HepG2 (cell line): ENCODE results near the gene EFCAB11. TPM values are rescaled to one million over a fixed set of nuclear protein-coding genes. Genes with fewer than 3 reads are reported as not detected.

Experiments used
- ATF7 ChIP-seq, 2 experiments: fragments of 450-650 bp in 1 of 2; sonication (generic) in 1 of 2; formaldehyde crosslinking in 1 of 2; IDR thresholded peaks; 2 replicates each; pipeline versions ENCODE4 v1.4.0 to v1.6.1; 2016 to 2020; ENCODE audit warnings: antibody characterized with exemption in 1 of 2, mild to moderate bottlenecking in 1 of 2, missing genetic modification reagents in 1 of 2
- HNF4A ChIP-seq: sonication (generic); formaldehyde crosslinking; IDR thresholded peaks from 2 replicates; pipeline ENCODE4 v1.4.0; 2020; ENCODE audit warnings: missing genetic modification reagents
- MYPOP ChIP-seq: sonication (generic); formaldehyde crosslinking; IDR thresholded peaks from 2 replicates; pipeline ENCODE4 v1.8.1; 2023; ENCODE audit warnings: mild to moderate bottlenecking, moderate library complexity, missing genetic modification reagents
- PPARG ChIP-seq: conservative IDR thresholded peaks from 2 replicates; pipeline ENCODE4 v1.6.1; 2016; ENCODE audit warnings: missing biosample characterization, missing genetic modification reagents
- SP1 ChIP-seq, 2 experiments: fragments of 450-650 bp in 1 of 2; sonication (generic) in 1 of 2; formaldehyde crosslinking in 1 of 2; IDR thresholded peaks; 2 replicates each; pipeline versions ENCODE4 v1.4.0 to v1.6.1; 2016 to 2020; ENCODE audit warnings: missing genetic modification reagents in 1 of 2
- SRSF4 ChIP-seq: fragments of 200-400 bp; formaldehyde crosslinking; IDR thresholded peaks from one replicate; pipeline ENCODE4 v1.6.1; 2018; ENCODE audit warnings: mild to moderate bottlenecking, low read depth, low read length, moderate library complexity; ENCODE audit not compliant: poor library complexity, severe bottlenecking
- THAP8 ChIP-seq: sonication (generic); formaldehyde crosslinking; IDR thresholded peaks from 2 replicates; pipeline ENCODE4 v1.5.1; 2020; ENCODE audit warnings: missing genetic modification reagents, mild to moderate bottlenecking, borderline replicate concordance
- ZNF142 ChIP-seq: sonication (generic); formaldehyde crosslinking; IDR thresholded peaks from 2 replicates; pipeline ENCODE4 v1.4.0; 2020; ENCODE audit warnings: missing genetic modification reagents
- ZNF589 ChIP-seq: sonication (generic); formaldehyde crosslinking; conservative IDR thresholded peaks from 2 replicates; pipeline ENCODE4 v1.8.0; 2022; ENCODE audit warnings: mild to moderate bottlenecking, moderate library complexity, missing genetic modification reagents
- ZNF644 ChIP-seq: IDR thresholded peaks from 2 replicates; pipeline ENCODE4 v1.6.1; 2016; ENCODE audit warnings: low read depth
- polyA plus RNA-seq, 8 experiments: library from polyadenylated mRNA; depleted of rRNA in 3 of 8; stranded (reverse) in 7 of 8; unstranded in 1 of 8; fragments of >200 nt; fragmentation: Illumina TruSeq in 4 of 8; extraction: Trizol in 4 of 8; gene quantifications; 2 replicates each; pipeline versions ENCODE4 v1.2.1 to v1.2.3, GENCODE V29; 2011 to 2016; ENCODE audit warnings: low read depth in 4 of 8, missing spikeins in 1 of 8, mixed read lengths in 1 of 8; ENCODE audit not compliant: insufficient read depth in 1 of 8
- total RNA-seq, 5 experiments: library from RNA; depleted of rRNA; stranded (reverse); fragments of >200 nt; fragmentation: Illumina TruSeq; extraction: Trizol; gene quantifications; 2 replicates each; pipeline ENCODE4 v1.2.3, GENCODE V29; 2016; ENCODE audit warnings: low read depth in 1 of 5
- TF ChIP-seq, protein P1 (sequence below): IDR thresholded peaks from 2 replicates; pipeline ENCODE4 v1.6.1; 2016; ENCODE audit warnings: low read depth, missing genetic modification reagents, missing compliant biosample characterization
- TF ChIP-seq, protein P2 (sequence below): sonication (generic); formaldehyde crosslinking; IDR thresholded peaks from 2 replicates; pipeline ENCODE4 v1.5.0; 2020; ENCODE audit warnings: missing genetic modification reagents, mild to moderate bottlenecking, borderline replicate concordance

Gene EFCAB11
- total and polyA plus RNA-seq, 2 of the 13 experiments (the other 11 are each of a cell fraction or from before 2014, with no cell fraction given) = 8.2 to 31.5 TPM

GRCh38 chr14:89911010-89911919, 43.3 kb downstream of the EFCAB11 start (continued):
- no peak for TF ChIP-seq SP1 (IDR thresholded peaks at IDR 0.05)
- TF ChIP-seq SP1 (CRISPR knock-in tag; IDR thresholded peaks at IDR 0.05) = no peak
- peak; percentile 60 for TF ChIP-seq HNF4A
- TF ChIP-seq SRSF4 = no peak
- TF ChIP-seq, protein P1, sequence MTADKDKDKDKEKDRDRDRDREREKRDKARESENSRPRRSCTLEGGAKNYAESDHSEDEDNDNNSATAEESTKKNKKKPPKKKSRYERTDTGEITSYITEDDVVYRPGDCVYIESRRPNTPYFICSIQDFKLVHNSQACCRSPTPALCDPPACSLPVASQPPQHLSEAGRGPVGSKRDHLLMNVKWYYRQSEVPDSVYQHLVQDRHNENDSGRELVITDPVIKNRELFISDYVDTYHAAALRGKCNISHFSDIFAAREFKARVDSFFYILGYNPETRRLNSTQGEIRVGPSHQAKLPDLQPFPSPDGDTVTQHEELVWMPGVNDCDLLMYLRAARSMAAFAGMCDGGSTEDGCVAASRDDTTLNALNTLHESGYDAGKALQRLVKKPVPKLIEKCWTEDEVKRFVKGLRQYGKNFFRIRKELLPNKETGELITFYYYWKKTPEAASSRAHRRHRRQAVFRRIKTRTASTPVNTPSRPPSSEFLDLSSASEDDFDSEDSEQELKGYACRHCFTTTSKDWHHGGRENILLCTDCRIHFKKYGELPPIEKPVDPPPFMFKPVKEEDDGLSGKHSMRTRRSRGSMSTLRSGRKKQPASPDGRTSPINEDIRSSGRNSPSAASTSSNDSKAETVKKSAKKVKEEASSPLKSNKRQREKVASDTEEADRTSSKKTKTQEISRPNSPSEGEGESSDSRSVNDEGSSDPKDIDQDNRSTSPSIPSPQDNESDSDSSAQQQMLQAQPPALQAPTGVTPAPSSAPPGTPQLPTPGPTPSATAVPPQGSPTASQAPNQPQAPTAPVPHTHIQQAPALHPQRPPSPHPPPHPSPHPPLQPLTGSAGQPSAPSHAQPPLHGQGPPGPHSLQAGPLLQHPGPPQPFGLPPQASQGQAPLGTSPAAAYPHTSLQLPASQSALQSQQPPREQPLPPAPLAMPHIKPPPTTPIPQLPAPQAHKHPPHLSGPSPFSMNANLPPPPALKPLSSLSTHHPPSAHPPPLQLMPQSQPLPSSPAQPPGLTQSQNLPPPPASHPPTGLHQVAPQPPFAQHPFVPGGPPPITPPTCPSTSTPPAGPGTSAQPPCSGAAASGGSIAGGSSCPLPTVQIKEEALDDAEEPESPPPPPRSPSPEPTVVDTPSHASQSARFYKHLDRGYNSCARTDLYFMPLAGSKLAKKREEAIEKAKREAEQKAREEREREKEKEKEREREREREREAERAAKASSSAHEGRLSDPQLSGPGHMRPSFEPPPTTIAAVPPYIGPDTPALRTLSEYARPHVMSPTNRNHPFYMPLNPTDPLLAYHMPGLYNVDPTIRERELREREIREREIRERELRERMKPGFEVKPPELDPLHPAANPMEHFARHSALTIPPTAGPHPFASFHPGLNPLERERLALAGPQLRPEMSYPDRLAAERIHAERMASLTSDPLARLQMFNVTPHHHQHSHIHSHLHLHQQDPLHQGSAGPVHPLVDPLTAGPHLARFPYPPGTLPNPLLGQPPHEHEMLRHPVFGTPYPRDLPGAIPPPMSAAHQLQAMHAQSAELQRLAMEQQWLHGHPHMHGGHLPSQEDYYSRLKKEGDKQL (CRISPR knock-in tag) = peak; percentile 40; the same call in 1 of the 2 replicates
- TF ChIP-seq PPARG = peak; percentile 51
- TF ChIP-seq, protein P2, sequence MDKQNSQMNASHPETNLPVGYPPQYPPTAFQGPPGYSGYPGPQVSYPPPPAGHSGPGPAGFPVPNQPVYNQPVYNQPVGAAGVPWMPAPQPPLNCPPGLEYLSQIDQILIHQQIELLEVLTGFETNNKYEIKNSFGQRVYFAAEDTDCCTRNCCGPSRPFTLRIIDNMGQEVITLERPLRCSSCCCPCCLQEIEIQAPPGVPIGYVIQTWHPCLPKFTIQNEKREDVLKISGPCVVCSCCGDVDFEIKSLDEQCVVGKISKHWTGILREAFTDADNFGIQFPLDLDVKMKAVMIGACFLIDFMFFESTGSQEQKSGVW (CRISPR knock-in tag) = no peak
- TF ChIP-seq ZNF142 = no peak
- no peak for TF ChIP-seq MYPOP (CRISPR knock-in tag)
- no peak for TF ChIP-seq ZNF589 (CRISPR knock-in tag)
- TF ChIP-seq THAP8 (CRISPR knock-in tag) = no peak
- TF ChIP-seq ATF7 (IDR thresholded peaks at IDR 0.05) = no peak
- no peak for TF ChIP-seq ATF7 (CRISPR knock-in tag; IDR thresholded peaks at IDR 0.05)
- no peak for TF ChIP-seq ZNF644 (CRISPR knock-in tag)
